NCI-H1436 (cell line): ENCODE data around the gene MAML3.

Source experiments
- DNase-seq: peaks from one replicate; lab custom pipeline; 2025; lab: John Stamatoyannopoulos, UW

Gene MAML3

DNA sequence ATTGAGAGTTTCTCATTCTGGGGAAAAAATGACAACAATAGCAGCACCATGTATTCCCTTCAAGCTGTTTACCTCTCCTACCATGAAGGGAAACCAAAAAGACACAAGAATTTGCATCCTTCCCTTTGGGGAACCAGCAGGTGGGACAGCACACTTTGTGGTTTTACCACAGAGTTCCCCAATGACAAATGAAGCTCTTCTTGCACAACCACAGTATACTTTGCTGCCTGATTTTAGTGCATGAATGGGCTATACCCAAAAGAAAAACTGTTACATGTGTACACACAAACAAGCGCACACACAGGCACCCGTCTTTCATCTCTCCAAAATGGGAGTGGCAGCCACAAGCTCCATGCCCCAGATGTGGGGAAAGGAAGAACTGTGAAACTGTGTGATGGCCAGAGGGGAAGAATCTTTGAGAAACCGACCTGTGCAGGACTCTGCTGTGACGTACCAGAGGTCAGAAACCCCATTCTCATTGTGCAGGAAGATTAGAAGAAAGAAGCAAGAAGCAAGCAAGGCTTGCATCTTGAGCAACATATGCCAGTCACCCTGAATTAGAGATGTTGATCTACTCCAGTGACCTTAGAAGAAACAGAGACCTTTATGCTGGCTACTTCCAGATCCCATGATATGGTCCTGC, 2.7 kb upstream of the MAML3 start:
- DNase-seq = no peak

GRCh38 chr4:140154572-140154891, 548 bp upstream of the MAML3 start:
- no peak for DNase-seq

DNA sequence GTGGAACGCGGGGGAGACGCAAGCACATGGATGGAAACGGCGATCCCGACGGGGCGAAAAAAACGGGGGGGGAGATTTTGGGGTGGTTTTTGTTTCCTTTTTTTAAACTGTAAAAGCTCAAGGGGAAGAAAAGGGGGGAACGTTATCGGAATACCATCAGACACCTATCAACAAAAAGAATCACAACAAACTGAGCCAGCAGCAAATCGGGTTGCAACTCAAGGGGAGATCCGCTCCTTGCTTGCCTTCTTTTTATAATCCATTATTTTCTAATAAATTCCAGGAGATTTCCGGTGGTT, 616 bp downstream of the MAML3 start:
- DNase-seq = no peak

- peak; percentile 15 for DNase-seq
These were observed 1.1 kb downstream of the MAML3 start for GRCh38 chr4:140152751-140153418.

- peak; percentile 84 for DNase-seq
These were observed 1.8 kb downstream of the MAML3 start for GRCh38 chr4:140152013-140152703.

GRCh38 chr4:140151699-140152012, 2.3 kb downstream of the MAML3 start:
- DNase-seq = peak; percentile 93

DNA sequence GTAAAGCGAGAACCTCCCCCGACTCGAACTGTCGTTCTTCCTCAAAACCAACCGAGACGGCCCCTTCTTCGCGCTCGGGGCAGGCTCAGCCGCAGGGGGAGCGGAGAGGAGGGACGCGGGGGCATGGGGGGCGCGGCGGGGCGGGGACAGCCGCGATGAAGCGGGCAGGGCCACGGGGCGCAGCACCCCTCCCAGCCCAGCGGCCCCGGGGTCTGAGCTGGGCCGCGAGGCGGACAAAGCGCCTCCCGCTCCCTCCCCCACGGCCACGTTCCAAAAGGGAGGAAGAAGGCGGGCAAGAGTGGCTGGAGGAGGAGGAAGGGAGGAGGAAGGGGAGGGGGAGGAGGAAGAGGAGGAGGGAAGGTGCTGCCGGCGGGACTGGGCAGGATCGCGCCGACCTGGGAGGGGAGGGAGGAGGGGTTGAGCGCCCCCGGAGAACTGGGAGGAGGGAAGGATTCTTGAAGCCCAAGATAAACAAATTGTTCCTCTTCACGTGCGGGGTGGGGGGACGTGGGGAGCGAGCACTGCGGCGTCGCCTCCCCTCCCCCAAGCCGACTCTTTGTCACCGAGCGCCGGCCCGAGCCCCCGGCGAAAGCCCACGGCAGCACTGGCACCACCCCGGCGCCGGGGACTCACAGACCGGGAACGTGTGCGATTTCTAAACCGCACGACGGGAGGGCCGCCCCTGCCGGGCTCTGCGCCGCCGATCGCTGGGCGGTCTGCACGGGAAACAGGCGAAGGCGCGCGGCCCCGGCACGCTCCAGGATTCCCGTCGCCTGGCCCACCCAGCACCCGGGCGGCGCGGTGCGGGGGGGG, 2.9 kb downstream of the MAML3 start:
- DNase-seq = peak; percentile 86

- DNase-seq = no peak
These were observed 3.4 kb downstream of the MAML3 start for GRCh38 chr4:140150636-140150885.

GRCh38 chr4:140149846-140150635, 3.9 kb downstream of the MAML3 start:
- peak; percentile 30 for DNase-seq

GRCh38 chr4:140144050-140144449, 9.9 kb downstream of the MAML3 start:
- no peak for DNase-seq

- no peak for DNase-seq
These were observed 12.7 kb downstream of the MAML3 start for GRCh38 chr4:140141210-140141835.

- no peak for DNase-seq
These were observed 13.4 kb downstream of the MAML3 start for GRCh38 chr4:140140566-140140965.

DNA sequence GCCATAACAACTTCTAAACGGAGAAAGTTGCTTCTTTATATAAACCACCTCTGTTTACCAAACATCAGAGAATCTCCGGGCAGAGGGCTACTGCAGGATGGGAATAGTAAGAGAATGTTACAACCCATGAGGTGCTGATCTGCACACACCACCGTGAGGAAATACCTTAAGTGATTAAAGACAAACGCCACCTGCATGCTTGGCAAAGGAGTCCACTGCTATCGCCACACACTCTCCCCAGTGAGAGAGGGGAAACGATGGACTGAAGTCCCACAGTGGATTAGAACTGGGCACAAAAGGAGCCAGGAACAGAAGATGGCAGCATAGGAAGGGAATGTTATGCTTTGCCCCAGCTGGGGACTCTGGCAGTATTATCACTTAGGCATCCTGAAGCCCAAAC, 15.6 kb downstream of the MAML3 start:
- DNase-seq = no peak

GRCh38 chr4:140137671-140138070, 16.3 kb downstream of the MAML3 start:
- no peak for DNase-seq

DNA sequence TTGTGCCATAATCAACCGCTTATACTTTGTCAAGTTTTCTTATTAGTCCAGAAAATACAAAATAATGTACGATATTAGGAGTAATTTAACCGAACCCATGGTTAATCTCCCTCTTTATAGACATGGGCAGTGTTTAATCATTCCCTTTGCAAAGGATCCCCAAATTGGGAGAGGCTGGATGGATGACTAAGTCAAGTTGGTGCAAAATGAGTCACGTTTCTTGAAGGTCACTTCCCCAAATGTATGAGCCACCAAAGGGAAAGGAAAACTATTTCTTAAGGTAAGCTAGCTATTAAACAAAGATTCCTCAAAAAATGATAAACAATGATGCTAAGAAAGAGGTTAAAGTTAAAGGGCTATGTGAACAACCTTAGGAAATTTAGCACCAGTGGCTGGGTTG, 17.5 kb downstream of the MAML3 start:
- no peak for DNase-seq

- DNase-seq = peak; percentile 58
These were observed 18.4 kb downstream of the MAML3 start for GRCh38 chr4:140135529-140136088.

DNA sequence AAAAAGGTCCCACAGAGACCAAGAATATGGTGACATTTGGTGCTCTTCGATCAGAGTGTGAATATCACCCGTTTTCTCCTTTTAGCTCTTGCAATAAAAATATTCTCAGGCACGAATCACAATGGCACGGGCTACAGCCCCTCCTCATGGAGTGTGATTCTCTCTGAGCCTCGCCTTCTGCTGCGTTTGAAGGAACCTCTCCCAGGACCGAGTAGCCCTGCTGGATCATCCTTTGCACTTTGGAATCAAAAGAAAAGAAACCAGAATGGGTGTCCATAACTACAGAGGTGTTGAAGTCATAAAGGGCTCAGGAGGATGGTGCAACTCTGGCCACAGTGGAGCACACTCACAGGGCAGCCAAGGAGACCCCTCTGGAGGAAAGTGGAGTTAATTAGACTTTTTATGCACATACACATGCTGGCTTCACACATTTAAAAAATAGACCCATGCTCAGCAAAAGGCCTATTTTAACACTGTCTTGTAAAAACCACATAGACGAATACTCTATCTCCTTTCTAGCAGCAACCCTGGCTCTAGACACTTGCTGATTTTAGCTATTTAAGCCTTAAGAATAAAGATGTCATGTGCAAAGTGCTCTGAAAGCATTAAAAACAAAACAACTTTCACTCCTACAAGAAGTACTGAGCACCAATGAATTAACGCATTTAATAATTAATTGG, 19.1 kb downstream of the MAML3 start:
- no peak for DNase-seq

- DNase-seq = no peak
These were observed 20.4 kb downstream of the MAML3 start for GRCh38 chr4:140133576-140133975.

DNA sequence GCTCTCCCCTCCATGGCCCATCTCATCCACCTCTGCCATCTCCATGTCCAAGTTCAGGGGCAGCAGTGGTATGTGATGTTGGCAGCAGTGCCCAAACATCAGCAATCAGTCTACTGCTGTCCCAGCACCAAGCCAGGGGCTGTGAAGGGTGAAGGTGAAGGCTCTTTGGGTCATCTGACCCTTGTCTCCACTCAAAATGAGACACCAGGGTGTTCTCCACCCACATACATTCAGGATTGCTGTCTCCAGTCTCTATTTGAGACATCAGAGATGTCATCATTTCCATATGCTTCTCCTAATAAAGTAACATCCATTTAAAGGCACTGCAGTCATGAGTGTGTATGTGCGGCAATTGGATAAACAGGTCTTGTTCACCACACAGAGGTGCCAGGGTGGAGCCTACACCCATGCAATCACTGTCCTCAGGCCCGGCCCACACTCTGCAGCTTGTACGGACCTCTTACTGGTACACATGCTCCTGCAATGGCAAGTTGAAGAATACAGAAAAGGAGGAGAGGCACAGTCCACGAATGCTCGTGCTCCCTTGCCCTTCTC, 22.2 kb downstream of the MAML3 start:
- no peak for DNase-seq

DNA sequence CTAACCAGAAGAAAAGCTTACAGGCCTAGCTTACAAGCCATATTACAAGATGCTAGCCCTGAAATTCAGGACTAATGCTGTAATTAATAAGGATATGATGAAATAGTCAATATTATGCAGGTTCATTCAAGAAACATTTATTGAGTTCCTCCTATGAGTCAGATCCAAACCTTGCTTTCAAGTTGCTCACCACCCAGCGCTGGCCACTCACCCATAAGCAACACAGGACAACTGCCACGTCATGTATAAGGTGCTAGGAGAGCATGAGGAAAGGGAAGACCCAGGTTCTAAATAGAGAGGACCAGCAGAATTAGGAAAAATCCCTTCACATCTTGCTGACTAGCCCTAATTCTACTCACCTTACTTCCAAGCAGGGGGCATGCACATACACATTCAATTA, 23.3 kb downstream of the MAML3 start:
- no peak for DNase-seq

DNA sequence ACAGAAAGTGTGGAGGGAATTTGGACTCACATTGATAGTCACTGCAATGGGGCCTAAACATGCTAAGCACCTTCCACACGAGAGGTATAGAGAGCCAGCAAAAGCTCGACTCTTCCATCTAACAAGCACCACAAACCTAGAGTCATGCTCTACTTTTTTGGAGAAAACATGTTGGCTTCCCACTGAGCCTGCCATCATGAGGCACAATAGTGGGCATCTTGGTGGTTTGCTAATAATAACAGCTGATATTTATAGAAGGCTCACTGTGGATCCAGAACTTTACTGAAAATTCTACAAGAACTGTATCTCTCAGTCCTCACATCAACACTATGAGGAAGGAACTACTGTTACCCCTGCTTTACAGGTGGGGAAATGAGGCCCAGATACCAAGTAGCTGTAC, 26.6 kb downstream of the MAML3 start:
- no peak for DNase-seq
